ENCODE measurements around the gene JMJD7.

- TF ChIP-seq CTCF (IDR thresholded peaks at IDR 0.05), result no peak
- no peak for TF ChIP-seq POLR2A (IDR thresholded peaks at IDR 0.05)
Measured at GRCh38 chr15:41840673-41841072, 12.8 kb downstream of the JMJD7 start.
